GM10847 (cell line): ENCODE results near the gene THADA.

Source experiments
- POLR2A ChIP-seq: IDR thresholded peaks from 2 replicates; pipeline ENCODE4 v1.6.1; 2011; ENCODE audit not compliant: insufficient read length; ENCODE audit errors: extremely low read depth

THADA gene

DNA sequence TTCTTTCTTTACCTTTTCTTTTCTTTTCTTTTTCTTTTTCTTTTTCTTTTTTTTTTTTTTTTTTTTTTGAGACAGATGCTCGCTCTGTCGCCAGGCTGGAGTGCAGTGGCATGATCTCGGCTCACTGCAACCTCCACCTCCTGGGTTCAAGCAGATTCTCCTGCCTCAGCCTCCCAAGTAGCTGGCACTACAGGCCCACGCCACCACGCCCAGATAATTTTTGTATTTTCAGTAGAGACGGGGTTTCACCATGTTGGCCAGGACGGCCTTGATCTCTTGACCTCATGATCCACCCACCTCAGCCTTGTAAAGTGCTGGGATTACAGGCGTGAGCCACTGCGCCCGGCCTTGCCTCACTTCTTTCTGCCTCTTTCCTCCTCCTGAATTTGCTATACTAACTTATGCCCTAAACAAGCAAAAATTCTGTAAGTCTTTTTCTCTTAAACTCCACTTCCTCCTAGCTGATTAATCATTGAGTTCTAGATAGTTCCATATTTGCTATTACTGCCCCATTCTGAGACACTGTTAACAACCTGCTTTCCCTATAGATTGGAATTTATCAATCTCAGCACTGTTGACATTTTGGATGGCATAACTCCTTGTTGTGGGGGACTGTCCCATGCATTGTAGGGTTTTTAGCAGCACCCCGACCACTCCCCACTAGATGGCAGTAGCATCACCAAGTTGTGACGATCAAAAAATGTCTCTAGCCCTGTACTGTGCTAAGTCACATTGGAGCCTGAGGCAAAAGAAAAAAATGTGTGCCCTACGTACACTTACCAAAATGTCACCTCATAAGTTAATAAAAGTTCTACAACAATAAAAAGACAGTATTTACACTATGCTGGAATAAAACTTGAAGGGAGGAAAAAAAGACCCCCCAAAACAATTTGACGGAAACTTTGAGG is 16.4 kb upstream of the THADA start:
- no peak for TF ChIP-seq POLR2A

- no peak for TF ChIP-seq POLR2A
These were observed 14.5 kb upstream of the THADA start for GRCh38 chr2:43610361-43610760.

- TF ChIP-seq POLR2A, result no peak
These were observed 13.6 kb upstream of the THADA start for GRCh38 chr2:43609290-43609918.

- no peak for TF ChIP-seq POLR2A
These were observed 10.0 kb upstream of the THADA start for GRCh38 chr2:43605851-43606250.

DNA sequence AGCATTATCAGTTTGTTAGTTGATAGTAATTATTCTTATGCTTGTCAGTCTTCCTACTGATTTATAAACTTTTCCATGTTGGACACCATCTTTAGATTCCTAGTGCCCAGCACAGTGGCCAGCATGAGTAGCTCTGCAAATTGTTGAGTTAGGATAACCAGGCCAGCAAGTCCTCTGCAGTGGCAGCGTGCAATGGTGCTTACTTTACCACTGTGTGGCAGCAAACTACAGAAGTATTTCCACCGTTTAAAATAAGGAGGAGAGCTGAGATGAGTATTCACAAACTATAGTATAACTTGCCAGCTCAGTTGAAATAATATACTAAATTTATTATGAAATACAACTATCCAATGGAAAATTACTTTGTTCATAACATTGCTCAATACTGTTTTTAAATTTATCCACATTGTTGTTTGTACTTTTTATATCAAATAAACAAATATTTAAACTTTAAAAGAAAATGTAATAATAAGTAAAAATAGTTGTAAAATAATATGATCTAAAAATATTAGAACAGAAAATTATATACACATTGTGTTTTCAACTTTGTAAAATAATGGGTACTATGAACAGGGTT is 9.3 kb upstream of the THADA start:
- TF ChIP-seq POLR2A, result no peak

DNA sequence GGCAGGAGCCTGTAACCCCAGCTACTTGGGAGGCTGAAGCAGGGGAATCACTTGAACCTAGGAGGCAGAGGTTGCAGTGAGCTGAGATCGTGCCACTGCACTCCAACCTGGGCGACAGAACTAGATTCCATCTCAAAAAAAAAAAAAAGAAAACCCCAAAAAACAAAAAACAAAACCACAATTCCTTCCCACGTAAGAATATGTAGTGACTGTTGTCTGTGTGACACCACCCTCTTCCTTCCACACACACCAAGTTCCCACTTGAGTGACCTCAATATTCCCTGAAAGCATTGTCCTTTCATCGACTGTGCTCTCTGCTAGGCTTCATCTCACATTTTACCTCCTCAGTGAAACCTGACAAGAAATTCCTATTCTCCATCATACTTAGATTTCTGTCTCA is 8.8 kb upstream of the THADA start:
- TF ChIP-seq POLR2A, result no peak

DNA sequence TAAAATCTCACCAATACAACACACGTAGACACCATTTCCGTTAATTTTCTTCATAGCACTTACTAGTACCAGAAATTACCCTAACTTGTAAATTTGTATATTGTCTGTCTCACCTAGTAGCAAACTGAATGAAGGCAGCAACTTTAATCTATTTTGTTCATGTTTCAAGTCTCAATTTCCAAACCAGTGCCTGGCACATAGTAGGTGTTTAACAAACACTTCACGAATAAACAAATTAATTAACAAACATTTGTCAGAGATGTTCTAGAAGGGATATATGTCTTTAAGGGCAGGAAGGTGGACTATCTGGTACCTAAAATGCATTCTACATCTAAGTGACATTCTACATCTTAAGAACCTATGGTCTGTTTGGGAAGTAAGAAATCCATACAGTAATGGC is 963 bp downstream of the THADA start:
- TF ChIP-seq POLR2A, result no peak

DNA sequence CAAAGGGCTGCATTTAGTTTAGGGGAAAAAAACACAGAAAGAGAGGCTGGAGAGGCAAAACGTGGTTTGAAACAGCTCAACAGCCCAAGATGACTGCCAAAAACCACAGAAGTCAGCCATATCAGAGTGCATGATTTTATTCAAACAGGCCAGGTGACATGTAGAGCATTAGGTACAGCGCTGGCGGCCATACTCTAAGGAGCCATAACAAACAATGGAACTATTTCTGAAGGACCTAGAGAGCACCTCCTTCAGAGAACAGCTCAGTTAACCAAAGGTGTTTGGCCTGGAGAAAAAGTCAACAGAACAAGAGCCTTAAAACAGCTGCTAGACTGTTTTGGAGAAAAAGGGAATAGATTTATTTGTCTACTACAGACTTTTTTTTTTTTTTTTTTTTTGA is 2.6 kb downstream of the THADA start:
- no peak for TF ChIP-seq POLR2A

DNA sequence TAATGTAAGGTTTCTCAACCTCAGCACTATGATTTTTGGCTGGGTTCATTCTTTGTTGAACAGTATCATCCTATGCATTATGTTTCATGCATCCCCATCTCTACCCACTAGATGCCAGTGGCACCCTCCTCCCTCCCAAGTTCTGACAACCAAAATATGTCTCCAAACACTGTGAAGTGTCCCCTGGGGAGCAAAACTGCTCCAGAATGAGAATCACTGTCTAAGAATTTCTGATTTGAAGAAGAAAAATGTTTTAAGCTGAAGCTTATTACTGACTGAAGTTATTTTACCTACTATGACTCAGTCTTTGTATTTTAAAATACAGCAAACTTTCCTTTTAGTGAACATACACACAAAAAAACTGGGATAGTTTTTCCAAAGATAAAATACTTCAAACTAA is 3.4 kb downstream of the THADA start:
- TF ChIP-seq POLR2A, result no peak

GRCh38 chr2:43585708-43586107 is 10.1 kb downstream of the THADA start:
- TF ChIP-seq POLR2A, result no peak

- TF ChIP-seq POLR2A, result no peak
These were observed 16.4 kb downstream of the THADA start for GRCh38 chr2:43579275-43579981.

DNA sequence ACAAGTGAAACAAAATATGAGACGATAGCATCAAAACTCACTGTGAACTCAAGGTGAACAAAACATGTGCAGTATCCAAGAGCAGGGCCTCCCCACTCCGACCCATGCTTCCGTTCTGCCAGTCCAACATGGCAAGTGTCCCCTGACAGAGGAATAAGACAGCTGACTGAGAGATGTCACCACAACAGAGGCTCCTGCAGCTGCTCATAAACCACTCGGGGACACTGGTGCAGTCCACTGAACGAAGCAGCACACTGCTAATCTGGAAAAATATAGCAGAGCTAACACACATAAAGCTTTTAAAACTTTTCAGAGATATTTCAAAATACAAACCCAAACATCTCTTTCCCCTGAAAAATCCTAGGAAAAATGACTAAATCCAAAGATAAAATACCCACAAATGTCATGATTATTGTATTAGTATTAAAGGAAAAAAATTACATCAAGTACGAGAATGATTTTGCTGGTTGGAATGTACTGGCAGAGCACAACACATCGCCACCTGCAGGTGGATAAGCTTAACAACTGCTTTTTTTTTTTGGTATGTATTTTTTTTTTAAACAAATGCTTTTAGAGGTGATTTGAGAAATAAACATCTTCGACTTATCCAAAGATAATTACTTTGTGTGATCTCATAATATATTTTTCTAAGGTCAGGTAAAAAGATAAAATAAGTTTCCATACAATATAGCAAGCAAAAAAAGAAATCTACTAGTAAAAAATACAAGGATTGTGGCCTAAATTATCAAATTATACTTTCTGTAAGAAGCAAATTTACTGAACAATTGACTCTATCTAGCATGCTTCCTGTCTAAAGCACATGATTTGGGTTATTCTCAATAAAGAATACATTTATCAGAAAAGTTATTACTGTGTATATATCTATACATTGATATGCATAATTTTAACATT is 18.6 kb downstream of the THADA start:
- no peak for TF ChIP-seq POLR2A

GRCh38 chr2:43572244-43572643 is 23.6 kb downstream of the THADA start:
- TF ChIP-seq POLR2A, result no peak

DNA sequence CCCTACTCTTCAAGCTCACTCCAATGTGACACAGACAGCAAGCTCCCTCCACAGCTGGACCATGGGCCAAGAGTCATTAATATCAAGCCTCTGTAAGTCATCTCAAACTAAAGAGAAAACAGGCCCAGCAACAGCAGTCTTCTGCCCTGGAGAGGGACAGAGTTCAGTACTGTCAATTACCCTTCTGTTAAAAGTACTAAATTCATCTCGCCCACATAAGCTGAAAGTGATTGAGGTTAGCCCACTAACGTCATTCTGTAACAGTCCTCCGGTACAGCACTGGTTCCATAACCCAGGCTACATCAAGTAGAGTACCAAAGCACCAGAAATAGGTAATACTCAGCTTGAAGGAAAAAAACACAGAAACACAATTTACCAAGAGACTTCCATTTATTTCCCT is 25.9 kb downstream of the THADA start:
- TF ChIP-seq POLR2A, result no peak

DNA sequence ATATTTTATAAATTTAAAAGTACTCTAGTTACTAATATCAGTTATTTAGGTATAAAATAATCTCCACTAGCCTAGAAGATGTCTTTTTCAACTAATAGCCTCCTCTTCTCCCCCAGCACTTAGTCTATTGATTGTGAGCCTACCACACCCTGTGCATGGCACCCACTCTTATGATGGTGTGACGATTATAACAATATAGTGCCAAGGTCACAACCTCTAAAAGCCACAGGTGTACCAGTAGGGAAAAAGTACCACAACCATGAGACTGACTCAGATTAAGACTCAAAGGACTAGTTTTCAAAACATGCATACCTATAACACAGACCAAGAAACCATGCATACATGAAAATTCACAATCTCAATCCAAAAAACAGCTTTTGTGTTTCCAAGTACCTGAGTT is 27.6 kb downstream of the THADA start:
- no peak for TF ChIP-seq POLR2A
